ENCODE data around the gene CRNKL1.

CRNKL1 gene

DNA sequence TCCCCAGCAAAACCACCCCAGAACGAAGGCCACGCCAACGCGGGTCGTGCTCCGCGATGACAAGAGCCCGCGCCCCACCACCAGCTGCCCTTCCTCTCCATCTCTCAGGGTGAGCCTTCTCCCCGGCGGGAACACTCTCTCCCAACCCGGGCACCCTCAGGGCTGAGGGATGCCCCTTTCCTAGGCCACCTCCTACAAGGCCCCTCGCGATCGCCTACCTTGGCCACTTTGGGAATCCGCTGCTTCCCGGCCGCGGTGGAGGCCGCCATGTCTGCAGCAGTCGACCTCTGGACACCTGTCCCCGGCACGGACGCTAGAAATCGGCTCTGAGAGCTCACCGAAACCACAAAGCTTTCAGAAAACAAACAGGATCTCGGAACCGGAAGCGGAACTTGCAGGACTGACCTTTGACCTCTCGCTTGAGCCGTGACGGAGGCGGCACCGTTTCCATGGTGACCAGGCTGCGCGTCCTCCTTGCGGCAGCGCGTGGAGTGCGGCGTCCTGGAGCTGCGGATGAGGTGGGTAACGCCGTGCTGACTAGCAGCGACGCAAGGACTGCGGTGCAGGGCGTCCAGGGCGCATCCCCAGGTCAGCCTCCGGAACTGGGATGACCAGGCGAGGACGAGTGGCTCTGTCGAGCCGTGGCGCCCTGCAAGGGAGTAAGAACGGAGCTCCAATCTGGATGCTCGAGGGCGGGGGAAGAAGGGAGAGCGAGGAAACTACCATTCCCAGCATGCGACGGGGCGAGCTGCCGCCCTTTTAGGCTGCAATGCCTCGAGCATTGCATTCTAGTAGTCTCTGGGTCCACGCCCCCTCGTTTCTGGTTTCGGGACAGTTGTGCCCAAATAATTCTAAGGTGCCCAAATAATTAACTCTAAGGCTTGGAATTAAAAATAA, at the start of gene CRNKL1, which contains the start of gene CFAP61:
Gene CRNKL1, minus strand, starts transcription at position 393 of the 897 bp plus-strand sequence. Its CDS starts 124 bp downstream, at position 269.
Gene CFAP61, plus strand, starts transcription at position 459 of the 897 bp plus-strand sequence. CDS start 4,122 bp downstream, outside the sequence.
- DNase-seq (ENCODE audit: low read depth, low spot score), result peak; percentile 98

DNA sequence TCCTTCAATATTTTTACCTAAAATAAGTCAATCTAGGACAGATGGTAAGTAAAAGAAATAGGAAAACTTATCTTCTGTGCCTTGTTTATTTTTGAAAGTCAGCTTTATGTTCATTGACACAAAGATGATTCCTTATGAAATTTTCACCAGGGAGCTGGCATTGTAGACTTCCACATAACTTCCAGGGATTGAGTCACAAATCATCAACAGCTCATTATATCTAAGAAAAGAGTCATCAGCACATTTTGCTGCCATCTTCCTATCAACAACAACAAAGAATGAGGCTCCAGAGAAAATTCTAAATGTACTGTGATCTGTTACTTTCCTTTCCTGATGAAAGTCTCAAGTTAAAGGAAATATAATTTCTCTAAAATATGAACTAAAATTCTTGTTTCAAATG, 48.6 kb upstream of the CRNKL1 start:
- no peak for DNase-seq (ENCODE audit: low read depth, low spot score)

DNA sequence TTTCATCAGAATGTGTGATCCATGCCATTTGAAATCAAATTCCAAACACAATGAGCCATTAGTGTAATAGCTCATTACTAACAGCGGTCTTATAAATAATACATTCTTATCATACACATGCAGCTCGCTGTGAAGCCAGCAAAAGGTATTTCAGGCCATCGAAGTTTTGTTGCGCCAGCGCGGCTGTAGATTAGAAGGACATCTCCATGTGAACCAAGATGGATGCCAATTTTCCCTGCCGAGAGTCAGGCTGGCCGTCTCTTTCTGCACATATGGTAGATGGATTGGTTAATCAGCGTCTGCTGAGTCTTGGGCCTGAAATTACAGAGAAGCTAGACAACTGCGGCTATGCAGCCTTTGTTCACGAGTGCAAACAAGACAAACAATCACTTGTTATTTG, 44.2 kb upstream of the CRNKL1 start:
- DNase-seq (ENCODE audit: low read depth, low spot score), result no peak

DNA sequence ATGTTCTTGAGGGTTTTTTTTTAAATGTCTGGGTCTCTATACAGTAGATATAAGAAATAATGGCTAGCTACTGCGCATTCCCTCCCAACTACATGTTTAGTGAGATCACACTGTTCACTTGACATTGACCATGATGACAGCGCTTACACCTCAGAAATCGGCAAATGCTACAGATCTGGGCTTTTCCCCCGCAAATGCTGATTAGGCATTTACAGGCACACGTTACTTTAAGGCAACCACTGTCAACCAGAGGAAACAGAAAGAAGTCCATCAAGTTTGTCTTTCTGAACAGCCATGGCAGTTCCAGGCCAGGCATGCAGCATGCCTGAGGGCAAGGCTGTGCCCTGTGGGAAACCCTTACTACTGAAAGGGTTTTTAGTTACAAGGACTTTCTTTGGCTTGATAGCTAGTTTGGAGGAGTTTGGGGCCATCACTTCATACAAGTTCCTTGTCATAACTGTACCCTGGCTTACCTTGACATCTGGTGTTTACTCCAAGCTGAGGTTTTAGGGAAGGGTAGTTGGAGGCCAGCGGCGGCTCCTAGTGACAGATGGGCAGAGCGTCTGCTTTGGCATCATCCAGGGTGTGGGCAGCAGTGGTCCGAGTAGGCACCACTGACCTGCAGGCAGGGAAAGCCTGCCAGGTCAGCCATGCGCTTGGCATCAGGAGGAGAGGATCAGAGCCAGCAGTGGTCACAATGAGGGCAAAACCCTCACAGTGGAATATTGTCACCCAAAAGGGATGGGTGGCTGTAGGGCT, 43.0 kb upstream of the CRNKL1 start:
- DNase-seq (ENCODE audit: low read depth, low spot score), result no peak

DNA sequence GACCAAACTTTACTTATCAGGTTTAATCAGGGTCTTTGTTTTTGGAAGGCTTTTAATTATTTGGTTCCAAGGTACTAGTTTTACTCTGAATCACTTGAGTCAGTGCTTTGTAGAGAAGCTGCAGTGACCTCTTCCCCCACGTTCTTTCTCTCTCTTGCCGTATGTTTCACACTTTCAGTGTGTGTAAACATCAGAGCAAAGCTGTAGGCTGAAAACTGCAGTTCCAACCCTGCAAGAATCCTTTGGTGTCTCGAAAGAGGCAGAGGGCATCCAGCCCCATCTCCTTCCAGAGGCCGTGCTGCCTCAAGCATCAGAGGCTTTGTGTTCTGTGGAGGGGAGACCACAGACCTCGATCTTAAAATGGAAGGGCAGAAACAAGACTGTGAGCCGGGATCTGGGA, 42.1 kb upstream of the CRNKL1 start:
- no peak for DNase-seq (ENCODE audit: low read depth, low spot score)

DNA sequence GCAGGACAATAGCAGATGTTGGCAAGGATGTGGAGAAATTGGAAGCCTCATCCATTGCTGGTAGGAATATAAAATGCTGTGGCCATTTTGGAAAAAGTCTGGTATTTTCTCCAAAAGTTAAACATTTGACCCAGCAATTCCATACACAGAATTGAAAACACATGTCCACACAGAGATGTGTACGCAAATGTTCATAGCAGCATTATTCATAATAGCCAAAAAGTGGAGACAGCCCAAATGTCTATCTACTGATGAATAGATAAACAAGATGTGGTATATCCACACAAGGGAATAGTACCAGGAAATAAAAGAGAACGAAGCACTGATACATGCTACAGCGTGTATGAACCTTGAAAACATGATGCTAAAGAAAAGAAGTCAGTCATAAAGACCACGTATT, 40.6 kb upstream of the CRNKL1 start:
- no peak for DNase-seq (ENCODE audit: low read depth, low spot score)

DNA sequence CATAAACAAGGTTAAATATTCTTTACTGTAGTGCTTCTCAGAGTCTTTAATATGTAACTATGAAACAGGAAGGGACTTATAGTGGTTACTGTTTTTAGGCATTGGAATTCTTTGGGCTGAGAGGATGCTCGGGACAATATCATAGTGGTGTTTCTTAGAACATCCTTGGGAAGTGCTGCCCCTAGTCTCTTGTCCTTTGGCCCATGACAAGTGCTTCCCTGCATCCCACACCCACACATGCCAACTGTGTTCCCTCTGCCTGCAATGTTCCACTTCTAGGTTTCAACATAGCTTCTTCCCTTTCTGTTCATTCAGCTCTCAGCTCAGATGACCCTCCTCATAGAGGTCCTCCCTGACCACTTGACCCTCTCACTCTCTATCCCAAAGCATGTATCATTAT, 37.7 kb upstream of the CRNKL1 start:
- no peak for DNase-seq (ENCODE audit: low read depth, low spot score)

DNA sequence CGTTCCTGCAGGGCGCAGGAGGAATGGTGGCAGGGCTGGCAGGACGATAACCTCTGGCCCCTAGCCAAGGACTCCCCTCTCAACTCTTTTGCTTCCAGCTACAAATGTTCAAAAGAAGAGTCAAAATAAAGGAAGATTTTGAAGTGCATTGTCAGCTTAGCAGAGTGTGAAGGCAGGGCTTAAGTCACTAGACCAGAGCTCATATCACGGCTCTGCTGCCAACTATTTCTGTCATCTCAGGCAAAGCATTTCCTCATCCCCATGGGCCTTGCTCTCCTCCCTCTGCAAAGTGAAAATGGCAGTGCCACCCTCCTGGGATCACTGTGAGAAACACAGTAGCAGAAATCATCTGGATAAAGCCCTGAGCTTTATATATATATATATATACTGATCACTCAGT, 36.8 kb upstream of the CRNKL1 start:
- no peak for DNase-seq (ENCODE audit: low read depth, low spot score)

DNA sequence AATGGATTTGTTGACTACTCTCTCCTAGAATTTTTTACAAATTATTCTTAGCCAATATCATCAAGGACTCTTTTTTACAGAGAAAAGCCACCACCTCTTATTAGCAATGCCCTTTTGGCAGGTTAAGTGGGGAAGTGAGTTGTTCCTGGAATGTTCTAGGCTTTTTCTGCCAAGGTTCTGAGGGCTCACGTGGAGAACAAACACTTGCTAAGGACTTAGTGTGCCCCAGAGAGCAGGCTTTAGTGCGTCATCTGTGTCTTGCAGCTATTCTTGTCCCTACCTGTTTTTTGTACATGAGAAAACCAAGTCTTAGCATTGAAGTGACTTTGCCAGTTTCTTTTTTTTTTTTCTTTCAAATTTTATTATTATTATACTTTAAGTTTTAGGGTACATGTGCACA, 33.5 kb upstream of the CRNKL1 start:
- no peak for DNase-seq (ENCODE audit: low read depth, low spot score)

DNA sequence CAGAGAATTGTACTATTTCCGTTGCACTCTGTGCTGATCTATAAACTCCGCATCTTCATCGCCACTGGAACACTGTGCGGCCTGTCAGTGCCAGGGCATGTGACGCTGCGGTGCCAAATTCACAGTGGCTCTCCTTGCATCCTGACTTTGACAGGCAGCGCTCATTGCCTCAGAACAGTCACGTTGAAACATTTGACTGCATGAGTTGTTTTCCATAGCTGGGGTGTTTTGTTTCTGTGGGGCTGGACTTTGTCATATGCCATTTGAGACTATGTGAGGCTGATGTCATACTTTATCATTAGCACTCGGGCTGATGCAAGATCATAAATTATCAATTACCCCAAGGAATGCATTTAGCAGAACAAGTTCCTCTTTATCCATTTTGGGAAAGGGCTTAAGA, 32.8 kb upstream of the CRNKL1 start:
- no peak for DNase-seq (ENCODE audit: low read depth, low spot score)

DNA sequence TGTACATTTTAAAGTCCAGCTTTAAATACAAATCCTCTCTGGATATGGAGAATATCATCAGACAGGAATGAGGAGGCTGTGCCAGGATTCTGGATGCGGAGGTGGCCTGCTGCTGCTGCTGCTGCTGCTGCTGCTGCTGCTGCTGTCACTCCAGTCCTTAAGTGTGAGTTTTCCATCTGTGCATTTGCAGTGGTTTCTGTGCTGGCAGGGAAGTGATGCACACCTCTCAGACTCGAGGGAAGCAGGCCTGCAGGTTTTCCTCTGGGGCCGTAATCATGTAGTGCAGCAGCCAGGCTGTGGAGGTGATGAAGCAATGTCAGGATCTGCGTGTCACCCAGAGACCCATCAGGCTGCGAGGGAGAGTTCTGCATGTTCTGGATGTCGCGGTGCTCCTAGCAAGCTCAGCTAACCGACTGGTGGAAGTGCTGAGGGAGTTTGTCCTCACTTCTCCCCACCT, 32.1 kb upstream of the CRNKL1 start:
- DNase-seq (ENCODE audit: low read depth, low spot score), result no peak

DNA sequence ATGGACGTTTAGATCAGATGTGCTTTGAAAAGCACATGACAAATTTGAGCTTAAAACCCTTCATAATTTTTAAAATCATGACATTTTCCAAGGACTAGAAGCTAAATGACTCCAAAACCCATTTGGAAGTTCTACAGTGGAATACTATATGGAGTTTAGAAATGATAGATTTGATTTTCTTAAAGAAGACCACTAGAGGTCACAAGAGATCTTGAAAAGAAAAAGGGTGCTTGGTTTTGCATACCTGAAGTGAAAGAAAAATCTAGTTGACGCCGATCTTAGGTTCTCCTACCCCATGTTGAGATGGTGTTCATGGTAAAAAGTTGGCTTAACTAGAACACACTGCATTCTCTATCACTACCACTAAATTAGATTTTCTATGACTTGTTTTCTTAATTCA, 31.5 kb upstream of the CRNKL1 start:
- DNase-seq (ENCODE audit: low read depth, low spot score), result no peak

DNA sequence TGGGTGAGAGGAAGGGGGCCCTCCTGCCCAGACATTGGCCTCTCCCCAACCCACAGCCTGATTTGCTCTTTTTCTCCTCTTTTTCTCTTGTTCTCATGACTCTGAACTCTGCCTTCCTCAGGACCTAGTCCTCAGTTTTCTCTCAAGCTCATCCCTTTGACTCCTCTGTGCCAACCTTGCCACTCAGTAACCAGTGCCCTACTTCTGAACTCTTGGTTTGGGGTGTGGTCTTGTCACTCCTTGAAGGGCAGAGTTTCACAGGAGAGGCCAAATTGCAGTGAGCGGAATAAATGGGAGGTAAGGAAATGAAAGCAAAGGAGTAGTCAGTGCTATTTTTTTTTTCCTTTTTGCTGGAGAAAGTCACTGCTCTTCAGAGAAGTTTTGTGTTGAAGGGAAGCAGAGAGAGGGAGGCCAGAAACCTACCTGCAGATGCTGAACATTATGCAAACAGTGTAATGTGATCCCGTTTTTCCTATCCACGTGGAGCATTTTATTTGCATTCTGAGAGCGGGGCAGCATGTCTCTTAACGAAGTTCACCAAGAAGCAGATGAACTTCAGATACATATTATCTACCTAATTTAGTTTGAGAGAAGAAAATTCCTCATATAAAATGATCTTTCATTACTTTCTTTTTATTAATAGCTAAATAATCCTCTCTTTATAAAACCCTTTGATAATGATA, 27.0 kb upstream of the CRNKL1 start:
- DNase-seq (ENCODE audit: low read depth, low spot score), result no peak

DNA sequence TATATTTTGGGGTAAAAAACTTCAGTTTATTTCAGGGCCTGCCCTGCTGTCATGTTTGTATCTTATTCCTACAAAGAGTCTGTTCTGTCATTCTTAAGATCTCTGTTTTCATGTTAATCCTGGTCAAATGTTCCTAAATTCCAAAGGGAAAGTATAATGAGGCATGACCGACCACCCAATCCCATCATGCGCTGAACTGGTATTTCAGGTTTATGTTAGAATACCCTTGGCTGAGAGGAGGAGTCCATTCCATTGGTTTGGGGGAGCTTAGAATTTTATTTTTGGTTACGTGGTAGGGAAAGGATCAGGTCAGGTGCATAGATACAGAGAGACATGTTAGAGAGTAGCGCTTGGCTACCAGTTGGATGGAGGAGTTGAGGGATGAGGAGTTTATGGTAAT, 25.8 kb upstream of the CRNKL1 start:
- peak; percentile 22 for DNase-seq (ENCODE audit: low read depth, low spot score)

DNA sequence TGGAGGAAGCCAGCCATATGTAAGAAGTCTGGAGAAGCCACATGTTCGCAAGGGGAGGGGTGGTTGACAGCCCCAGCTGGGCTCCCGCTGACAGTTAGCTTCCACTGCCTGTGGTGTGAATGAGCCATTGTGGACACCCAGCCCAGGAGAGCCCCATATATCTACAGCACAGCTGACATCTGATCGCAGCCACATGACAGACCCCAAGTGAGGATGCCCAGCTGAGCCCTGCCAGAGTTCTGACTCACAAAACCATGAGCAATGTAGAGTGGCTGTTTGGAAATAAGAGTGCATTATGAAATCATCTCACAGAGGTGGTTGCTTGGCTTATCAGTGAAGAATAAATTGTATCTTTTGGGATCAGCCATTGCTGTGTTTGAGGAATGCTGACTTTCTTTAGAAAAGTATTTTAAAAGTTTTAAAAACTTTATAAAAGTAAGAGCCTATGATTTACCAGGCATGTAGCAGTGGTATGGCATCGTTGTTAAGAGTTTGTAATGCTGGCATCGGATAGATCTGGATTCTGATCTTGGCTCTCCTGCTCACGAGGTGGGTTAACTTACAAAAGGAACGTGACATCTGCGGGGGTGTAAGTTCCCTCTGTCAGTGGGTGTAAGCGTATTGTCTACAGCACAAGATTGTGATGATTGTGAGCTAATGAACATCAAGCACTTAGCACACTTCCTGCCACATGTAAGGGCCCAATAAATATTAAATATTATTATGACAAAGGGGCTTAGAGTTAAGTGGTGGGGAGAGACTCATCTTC, 24.2 kb upstream of the CRNKL1 start:
- no peak for DNase-seq (ENCODE audit: low read depth, low spot score)

DNA sequence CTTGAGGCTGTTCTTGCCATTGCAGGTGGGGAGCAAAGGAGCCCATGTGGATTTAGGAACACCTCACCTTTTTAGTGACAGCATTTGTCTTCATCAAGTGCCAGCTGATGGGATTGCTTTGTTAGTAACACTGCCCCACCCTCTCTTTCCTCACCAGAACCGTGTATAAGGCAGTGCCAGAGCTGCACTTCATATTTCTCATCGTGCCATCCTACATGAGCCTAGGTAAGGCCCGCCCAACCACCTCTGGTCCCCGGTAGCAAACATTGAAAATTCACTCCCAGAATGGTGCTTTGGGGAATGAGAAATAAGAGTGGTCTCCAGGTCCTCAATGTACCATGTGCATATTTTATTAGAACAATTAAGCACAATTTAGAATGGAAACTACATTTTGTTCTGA, 22.8 kb upstream of the CRNKL1 start:
- DNase-seq (ENCODE audit: low read depth, low spot score), result no peak

DNA sequence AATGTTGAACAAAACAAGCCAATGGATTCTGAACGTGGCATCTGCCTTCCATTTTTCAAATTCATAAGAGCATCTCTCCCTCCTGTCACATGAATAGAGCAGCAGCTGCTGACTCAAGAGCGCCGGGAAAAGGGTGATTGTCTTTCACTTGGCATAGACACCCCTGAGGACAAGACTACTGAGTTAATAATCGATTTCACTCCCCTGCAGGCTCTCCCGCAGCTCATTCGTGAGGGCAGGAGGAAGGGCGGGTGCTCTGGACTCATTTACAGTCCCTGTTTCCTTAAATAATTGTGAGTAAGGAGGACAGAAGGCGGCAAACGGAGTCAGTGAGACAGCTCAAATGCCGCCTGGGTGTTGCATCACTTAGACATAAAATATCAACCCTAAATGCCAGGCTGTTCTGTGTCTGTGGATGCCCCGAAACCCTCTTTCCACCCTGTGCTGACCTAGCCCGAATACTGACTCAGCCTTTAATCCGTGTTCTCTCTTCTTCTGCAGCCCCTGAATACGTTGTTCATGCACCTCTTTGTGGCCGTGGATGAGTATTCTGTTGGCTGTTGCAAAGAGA, 21.6 kb upstream of the CRNKL1 start:
- no peak for DNase-seq (ENCODE audit: low read depth, low spot score)

DNA sequence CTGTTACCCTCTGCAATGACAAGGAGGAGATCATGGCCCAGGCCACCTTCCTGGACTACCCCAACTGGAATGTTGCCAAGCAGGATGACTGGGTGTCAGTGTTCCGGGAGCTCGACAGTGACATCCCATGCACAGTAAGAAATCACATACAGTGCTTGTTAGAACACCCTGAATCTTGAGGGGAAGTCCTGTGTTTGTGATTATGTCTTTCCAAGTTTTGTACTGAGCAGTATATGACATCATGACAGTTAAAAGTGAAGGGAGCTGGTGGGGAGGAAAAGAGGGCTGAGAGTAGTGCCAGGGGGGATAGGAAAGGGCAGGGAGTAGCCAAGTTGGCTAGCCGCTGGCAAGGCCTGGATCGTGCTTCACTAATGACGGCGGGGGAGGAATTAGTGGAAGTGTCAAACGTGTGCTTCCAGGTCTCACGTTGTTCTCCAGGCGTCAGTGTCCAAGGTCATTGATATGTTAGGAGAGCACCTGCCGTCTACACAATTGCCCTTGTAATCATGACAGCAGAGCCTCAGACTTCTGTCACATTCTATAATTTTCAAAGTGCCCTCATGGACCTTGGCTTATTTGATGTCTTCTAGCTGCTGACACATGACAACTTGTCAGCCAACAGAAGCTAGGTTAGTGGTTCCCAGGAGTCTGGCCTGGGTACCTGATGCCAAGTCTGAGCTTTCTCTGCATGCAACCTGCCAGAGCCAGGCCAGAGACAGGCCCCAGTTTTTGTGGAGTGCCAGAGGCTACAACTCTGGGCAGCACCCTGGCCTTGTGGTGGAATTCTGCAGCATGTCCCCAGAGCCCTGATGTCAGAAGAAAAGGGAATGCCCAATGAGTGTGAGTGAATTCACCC, 18.8 kb upstream of the CRNKL1 start:
- DNase-seq (ENCODE audit: low read depth, low spot score), result no peak

DNA sequence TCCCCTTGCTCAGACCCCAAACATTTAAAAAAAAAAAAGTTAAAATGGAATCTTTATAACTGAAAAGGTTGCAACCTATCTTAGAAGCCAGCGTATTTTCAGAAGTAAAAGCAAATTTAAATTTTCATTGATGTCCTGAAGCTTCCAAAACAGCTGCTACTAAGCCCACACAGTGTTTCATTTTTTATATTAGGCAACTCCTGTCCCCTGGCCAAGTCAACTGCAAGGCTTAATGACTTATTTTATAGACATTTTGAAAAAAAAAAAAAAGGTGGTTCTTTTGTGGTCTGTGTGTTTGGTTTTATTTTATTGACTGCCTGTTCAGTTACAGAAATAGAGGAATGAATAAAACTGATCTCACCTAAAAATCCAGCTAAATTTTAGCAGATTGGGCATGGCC, 13.1 kb upstream of the CRNKL1 start:
- DNase-seq (ENCODE audit: low read depth, low spot score), result no peak

All from ELF-1 (cell line).